ENCODE measurements around the gene IPO13.

Gene IPO13

GRCh38 chr1:44016041-44016889, 69.5 kb downstream of the IPO13 start:
- DNase-seq (ENCODE audit: insufficient read length, low spot score) (no peak), FAIRE-seq (no peak)
- TF ChIP-seq POLR2A (IDR thresholded peaks at IDR 0.05; ENCODE audit: low read depth, low read length): no peak

- no peak for FAIRE-seq
- no peak for TF ChIP-seq POLR2A (IDR thresholded peaks at IDR 0.05; ENCODE audit: low read depth, low read length)
Measured at GRCh38 chr1:44016890-44017400, 70.2 kb downstream of the IPO13 start.

More at GRCh38 chr1:44016890-44017400, 70.2 kb downstream of the IPO13 start:
- DNase-seq (ENCODE audit: insufficient read length, low spot score): no peak
